ENCODE data around the gene PHACTR3. TPM values are rescaled to one million over a fixed set of nuclear protein-coding genes. Genes with fewer than 3 reads are reported as not detected.

The PHACTR3 gene
- total RNA-seq, 3 donors from 2014 or later: 0.41 to 3.4 (median 1.1) TPM

DNA sequence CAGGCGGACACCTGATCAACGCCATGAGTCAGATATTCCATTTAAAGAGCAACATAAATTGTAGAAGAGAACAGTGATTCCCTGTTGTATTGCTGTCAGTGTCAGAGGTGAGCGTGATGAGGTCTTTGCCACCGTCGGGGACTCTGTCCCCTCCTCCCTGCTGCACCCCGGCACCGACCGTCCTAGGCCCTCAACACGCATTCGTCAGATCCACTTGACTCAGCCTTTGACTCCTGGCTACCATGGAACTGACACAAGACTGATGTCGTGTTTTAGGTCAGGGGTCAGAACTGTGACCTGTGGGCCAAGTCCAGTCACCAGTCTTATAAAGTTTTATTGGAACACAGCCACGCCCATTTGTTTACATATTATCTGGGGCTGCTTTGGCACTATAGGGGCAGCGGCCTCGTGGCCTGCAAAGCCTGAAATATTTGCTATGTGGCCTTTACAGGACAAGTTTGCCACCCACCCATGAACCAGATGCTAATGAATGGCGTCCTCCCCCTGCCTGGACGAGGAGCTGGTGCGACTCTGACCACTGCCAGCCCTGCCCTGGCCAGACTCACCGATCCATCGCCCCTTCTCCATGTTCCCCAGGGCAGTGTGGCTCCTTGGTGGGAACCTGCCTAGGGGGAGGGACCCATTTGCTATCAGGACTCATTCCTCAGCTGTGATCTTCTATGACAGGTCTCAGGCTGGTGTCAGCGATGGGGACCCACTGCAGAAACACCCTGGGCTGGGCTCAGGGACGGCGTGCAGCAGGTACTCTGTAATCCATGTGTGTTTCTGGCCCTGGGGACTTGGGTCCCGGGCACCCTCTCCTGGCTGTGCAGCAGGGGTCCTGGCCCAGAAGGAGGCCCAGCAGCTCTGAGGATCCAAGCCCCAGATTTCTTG lies 37.5 kb upstream of the PHACTR3 start:
- intact Hi-C loops (cut with DNase I, micrococcal nuclease): loop anchor here in 1 of 2 donors (10.0 kb wide), 1 partner anchor 188 kb away; no protein-coding TSS in a partner anchor
- H3K4me1 ChIP-seq (ENCODE audit: low read depth): no peaks in the 10 kb centered on the region
- no peaks in the 10 kb centered on the region for H3K36me3 ChIP-seq (ENCODE audit: low read depth)
- DNase-seq (no peak), ATAC-seq (no peak)
- no peaks in the 10 kb centered on the region for H3K9me3 ChIP-seq
- TF ChIP-seq, protein P1, sequence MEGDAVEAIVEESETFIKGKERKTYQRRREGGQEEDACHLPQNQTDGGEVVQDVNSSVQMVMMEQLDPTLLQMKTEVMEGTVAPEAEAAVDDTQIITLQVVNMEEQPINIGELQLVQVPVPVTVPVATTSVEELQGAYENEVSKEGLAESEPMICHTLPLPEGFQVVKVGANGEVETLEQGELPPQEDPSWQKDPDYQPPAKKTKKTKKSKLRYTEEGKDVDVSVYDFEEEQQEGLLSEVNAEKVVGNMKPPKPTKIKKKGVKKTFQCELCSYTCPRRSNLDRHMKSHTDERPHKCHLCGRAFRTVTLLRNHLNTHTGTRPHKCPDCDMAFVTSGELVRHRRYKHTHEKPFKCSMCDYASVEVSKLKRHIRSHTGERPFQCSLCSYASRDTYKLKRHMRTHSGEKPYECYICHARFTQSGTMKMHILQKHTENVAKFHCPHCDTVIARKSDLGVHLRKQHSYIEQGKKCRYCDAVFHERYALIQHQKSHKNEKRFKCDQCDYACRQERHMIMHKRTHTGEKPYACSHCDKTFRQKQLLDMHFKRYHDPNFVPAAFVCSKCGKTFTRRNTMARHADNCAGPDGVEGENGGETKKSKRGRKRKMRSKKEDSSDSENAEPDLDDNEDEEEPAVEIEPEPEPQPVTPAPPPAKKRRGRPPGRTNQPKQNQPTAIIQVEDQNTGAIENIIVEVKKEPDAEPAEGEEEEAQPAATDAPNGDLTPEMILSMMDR (IDR thresholded peaks at IDR 0.05): no peak
- H3K4me3 ChIP-seq: no peak overlapping the region

DNA sequence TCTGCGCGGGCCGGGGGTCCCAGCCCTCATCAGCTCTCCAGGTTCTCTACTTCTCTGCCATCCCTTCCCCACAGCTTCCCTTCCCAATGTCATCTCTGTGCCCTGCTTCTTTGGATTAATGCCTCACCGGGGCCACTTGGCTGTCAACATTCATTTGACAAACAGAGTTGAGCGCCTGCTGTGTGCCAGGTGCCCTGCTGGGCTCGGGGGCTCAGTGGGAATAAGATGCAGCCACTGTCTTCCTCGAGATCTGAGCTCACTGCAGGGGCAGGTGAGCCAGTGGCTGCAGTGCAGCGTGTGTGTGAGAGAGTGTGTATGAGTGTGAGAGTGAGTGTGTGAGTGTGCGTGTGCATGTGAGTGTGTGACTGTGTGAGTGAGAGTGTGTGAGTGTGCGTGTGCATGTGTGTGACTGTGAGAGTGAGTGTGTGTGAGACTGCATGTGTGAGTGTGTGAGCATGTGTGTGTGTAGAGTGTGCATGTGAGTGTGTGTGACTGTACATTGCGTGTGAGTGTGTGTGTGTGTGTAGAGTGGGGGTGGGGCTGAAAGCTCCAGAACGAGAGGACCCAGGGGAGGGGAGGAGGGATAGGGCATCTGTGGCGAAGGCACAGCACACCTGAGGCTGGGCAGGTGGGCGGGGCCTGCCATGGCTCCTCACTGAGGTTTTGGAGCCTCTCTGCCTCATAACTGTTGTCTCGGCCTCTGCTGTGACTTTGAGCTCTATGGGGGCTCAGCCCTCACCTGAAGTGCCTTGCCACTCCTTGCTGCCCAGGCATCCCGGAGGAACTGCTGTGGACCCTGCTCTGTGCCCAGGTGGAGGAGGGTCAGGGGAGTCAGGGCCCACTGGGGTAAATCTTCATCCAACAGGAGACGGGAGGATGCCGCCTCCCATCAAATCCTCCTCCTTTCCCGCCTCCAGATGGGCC lies 36.5 kb upstream of the PHACTR3 start:
- Histone ChIP-seq H3K4me3 (no peak overlapping the region), H3K9me3 (no peaks in the 10 kb centered on the region), H3K4me1 (ENCODE audit: low read depth) (no peaks in the 10 kb centered on the region), H3K36me3 (ENCODE audit: low read depth) (no peaks in the 10 kb centered on the region)
- intact Hi-C loops (cut with DNase I, micrococcal nuclease): loop anchor here in 1 of 2 donors (10.0 kb wide), 1 partner anchor 187 kb away; no protein-coding TSS in a partner anchor
- DNase-seq: no peak
- ATAC-seq: no peak
- TF ChIP-seq, protein P1 (IDR thresholded peaks at IDR 0.05): no peak

DNA sequence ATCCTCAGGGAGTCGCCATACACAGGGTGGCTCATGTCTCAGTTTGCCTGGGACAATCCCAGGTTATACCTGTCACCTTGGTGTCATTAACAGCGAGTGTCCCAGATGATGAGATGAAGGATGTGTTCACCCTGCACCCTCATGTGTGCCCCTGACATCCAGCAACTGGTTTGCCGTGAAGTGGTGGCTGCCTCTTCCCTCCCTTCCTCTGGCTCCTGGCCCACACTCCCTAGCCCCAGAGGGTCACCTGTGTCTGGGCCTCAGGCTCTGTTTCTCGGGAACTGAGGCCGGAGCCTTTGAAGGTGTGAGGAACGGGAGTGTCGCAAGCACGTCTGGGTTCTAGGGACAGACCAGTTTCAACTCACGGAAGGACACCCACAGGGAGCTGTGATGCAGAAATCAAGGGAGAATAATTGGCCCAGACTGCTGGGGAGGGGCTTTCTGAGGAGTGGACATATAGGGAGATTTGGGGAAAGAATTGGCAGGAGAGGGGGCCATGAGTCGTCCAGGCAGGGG lies 35.8 kb upstream of the PHACTR3 start:
- H3K36me3 ChIP-seq (ENCODE audit: low read depth): no peaks in the 10 kb centered on the region
- H3K4me3 ChIP-seq: no peak overlapping the region
- H3K9me3 ChIP-seq: no peaks in the 10 kb centered on the region
- H3K4me1 ChIP-seq (ENCODE audit: low read depth): no peaks in the 10 kb centered on the region
- DNase-seq: no peak
- no peak for ATAC-seq
- TF ChIP-seq, protein P1 (IDR thresholded peaks at IDR 0.05): no peak
- intact Hi-C loops (cut with DNase I, micrococcal nuclease): loop anchor here in 1 of 2 donors (10.0 kb wide), 1 partner anchor 186 kb away; no protein-coding TSS in a partner anchor

DNA sequence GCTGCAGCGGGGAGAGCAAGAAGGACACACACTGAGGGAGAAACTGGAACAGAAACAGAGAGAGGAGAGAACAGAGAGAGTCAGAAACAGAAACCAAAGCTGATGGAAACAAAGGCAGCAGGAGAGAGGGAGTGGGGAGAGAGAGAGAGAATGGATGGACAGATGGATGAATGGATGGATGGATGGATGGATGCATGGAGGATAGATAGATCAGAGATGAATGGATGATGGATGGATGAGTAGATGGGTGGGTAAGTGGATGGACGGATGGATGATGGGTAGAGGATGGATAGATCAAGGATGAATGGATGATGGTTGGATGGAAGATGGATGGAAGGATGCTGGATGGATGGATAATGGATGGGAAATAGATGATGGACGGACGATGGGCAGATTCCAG lies 35.0 kb upstream of the PHACTR3 start:
- H3K36me3 ChIP-seq (ENCODE audit: low read depth): no peaks in the 10 kb centered on the region
- intact Hi-C loops (cut with DNase I, micrococcal nuclease): loop anchor here in 1 of 2 donors (10.0 kb wide), 1 partner anchor 185 kb away; no protein-coding TSS in a partner anchor
- ATAC-seq (no peak), DNase-seq (no peak)
- H3K4me1 ChIP-seq (ENCODE audit: low read depth): no peaks in the 10 kb centered on the region
- TF ChIP-seq, protein P1 (IDR thresholded peaks at IDR 0.05): no peak
- no peak overlapping the region for H3K4me3 ChIP-seq
- H3K9me3 ChIP-seq: no peaks in the 10 kb centered on the region

DNA sequence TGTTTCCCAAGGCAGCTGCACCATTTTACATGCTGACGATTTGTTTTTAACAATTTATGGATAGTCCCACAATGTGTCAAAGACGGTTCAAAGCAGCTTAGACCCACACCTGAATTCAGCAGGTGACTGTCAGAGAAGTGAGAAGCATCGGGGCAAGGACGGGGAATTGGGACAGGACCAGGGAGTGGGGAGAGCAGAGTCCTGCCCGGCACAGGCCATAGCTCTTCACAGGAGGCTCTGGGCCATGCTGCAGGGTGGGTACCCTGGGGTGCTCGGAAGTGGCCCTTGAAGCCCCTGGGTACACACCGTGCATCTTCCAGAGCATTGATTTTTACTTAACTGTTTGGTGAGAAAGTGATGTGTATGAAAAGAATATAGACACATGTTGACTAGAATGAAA lies 33.2 kb upstream of the PHACTR3 start:
- H3K4me3 ChIP-seq: no peak overlapping the region
- intact Hi-C loops (cut with DNase I, micrococcal nuclease): no loop called here
- no peaks in the 10 kb centered on the region for H3K9me3 ChIP-seq
- DNase-seq (no peak), ATAC-seq (no peak)
- H3K4me1 ChIP-seq (ENCODE audit: low read depth): no peaks in the 10 kb centered on the region
- H3K36me3 ChIP-seq (ENCODE audit: low read depth): no peaks in the 10 kb centered on the region
- TF ChIP-seq, protein P1 (IDR thresholded peaks at IDR 0.05): no peak
